HFFc6 (cell line): ENCODE measurements around the gene HLA-F. TPM values are rescaled to one million over a fixed set of nuclear protein-coding genes. Genes with fewer than 3 reads are reported as not detected.

ENCODE experiments used
- DNase-seq: peaks from one replicate; pipeline ENCODE4 v3.0.0-alpha.2; 2018
- H3K27ac Mint-ChIP-seq: 2 replicates; pipeline ENCODE4 v1.8.0; 2020; ENCODE audit warnings: mild to moderate bottlenecking, mixed read lengths
- H3K27me3 Mint-ChIP-seq: 2 replicates; pipeline ENCODE4 v1.8.0; 2021; ENCODE audit warnings: mild to moderate bottlenecking, moderate library complexity, mixed read lengths; ENCODE audit not compliant: insufficient read depth
- H3K36me3 Mint-ChIP-seq: 2 replicates; pipeline ENCODE4 v1.8.0; 2021; ENCODE audit warnings: low read depth, mixed read lengths
- H3K4me1 Mint-ChIP-seq: 2 replicates; pipeline ENCODE4 v1.8.0; 2020; ENCODE audit warnings: low read depth, mixed read lengths
- H3K4me3 Mint-ChIP-seq: 2 replicates; pipeline ENCODE4 v1.8.0; 2020; ENCODE audit warnings: mild to moderate bottlenecking, moderate library complexity, mixed read lengths
- H3K9me3 Mint-ChIP-seq: 2 replicates; pipeline ENCODE4 v1.8.0; 2020; ENCODE audit warnings: mild to moderate bottlenecking, mixed read lengths
- CTCF ChIP-seq: fragments of 200-600 bp; sonication (generic); IDR thresholded peaks from 2 replicates; pipeline ENCODE4 v1.5.0; 2021; ENCODE audit warnings: antibody characterized with exemption, mild to moderate bottlenecking
- total RNA-seq, 6 experiments: library from RNA; stranded (reverse); fragmentation: NEBNext Ultra II Directional; extraction: Animal tissue kit (Norgen Biotek cat#: 25700); gene quantifications; 2 replicates in 1 of 6; 3 replicates in 5 of 6; pipeline ENCODE4 v1.2.3, GENCODE V29; 2021

HLA-F gene
- total RNA-seq, 6 experiments from 2014 or later: 1.4 to 7.5 (median 4.2) TPM

GRCh38 chr6:29679962-29680361 lies 43.3 kb upstream of the HLA-F start:
- H3K27ac Mint-ChIP-seq: no peak overlapping the region
- H3K9me3 Mint-ChIP-seq: no peaks in the 10 kb centered on the region
- TF ChIP-seq CTCF: no peak
- H3K36me3 Mint-ChIP-seq: no peaks in the 10 kb centered on the region
- H3K27me3 Mint-ChIP-seq: peaks cover 1% of the 10 kb centered on the region
- H3K4me3 Mint-ChIP-seq: no peak overlapping the region
- H3K4me1 Mint-ChIP-seq: peaks cover 9% of the 10 kb centered on the region; the same call in 1 of the 2 replicates
- no peak for DNase-seq

GRCh38 chr6:29680416-29680815 lies 42.8 kb upstream of the HLA-F start:
- TF ChIP-seq CTCF: no peak
- DNase-seq: no peak
- Mint-ChIP-seq H3K4me1 (peaks cover 9% of the 10 kb centered on the region; the same call in 1 of the 2 replicates), H3K27ac (no peak overlapping the region), H3K4me3 (no peak overlapping the region), H3K9me3 (no peaks in the 10 kb centered on the region), H3K36me3 (no peaks in the 10 kb centered on the region), H3K27me3 (peaks cover 2% of the 10 kb centered on the region)

- no peak for DNase-seq
- Mint-ChIP-seq H3K27ac (no peak within 1 kb of the TSS), H3K4me1 (peaks cover 9% of the 10 kb centered on the region; the same call in 1 of the 2 replicates), H3K9me3 (no peaks in the 10 kb centered on the region), H3K4me3 (no peak within 1 kb of the TSS), H3K36me3 (no peaks in the 10 kb centered on the region), H3K27me3 (peaks cover 2% of the 10 kb centered on the region)
- no peak for TF ChIP-seq CTCF
These were observed 42.3 kb upstream of the HLA-F start, which contains the start of gene ZFP57 for GRCh38 chr6:29680904-29681303. ZFP57 (minus strand) TSS chr6:29681152; CDS start chr6:29677003, 4,149 bp downstream.

- Mint-ChIP-seq H3K27me3 (peaks cover 2% of the 10 kb centered on the region), H3K4me3 (no peak overlapping the region)
- TF ChIP-seq CTCF: no peak
These were observed 41.4 kb upstream of the HLA-F start for GRCh38 chr6:29681811-29682210.

GRCh38 chr6:29685718-29686326 lies 37.4 kb upstream of the HLA-F start:
- no peak overlapping the region for H3K27ac Mint-ChIP-seq
- H3K36me3 Mint-ChIP-seq: no peaks in the 10 kb centered on the region
- H3K4me1 Mint-ChIP-seq: no peaks in the 10 kb centered on the region

More at GRCh38 chr6:29681811-29682210, 41.4 kb upstream of the HLA-F start:
- no peak for DNase-seq
- no peaks in the 10 kb centered on the region for H3K9me3 Mint-ChIP-seq
- H3K27ac Mint-ChIP-seq: no peak overlapping the region
- peaks cover 5% of the 10 kb centered on the region; the same call in 1 of the 2 replicates for H3K4me1 Mint-ChIP-seq
- H3K36me3 Mint-ChIP-seq: no peaks in the 10 kb centered on the region

More at GRCh38 chr6:29685718-29686326, 37.4 kb upstream of the HLA-F start:
- peaks cover 14% of the 10 kb centered on the region for H3K27me3 Mint-ChIP-seq
- H3K4me3 Mint-ChIP-seq: no peak overlapping the region
- no peaks in the 10 kb centered on the region for H3K9me3 Mint-ChIP-seq
- DNase-seq: no peak
- TF ChIP-seq CTCF: peak; percentile 44; the same call in 1 of the 2 replicates
